ENCODE results near the gene SHH. TPM values are rescaled to one million over a fixed set of nuclear protein-coding genes. Genes with fewer than 3 reads are reported as not detected.

The SHH gene
- total and polyA plus RNA-seq, 9 donors = 0.33 to 0.48 TPM; not detected in 7

- intact Hi-C loops (cut with DNase I) = loop anchor here in 2 of 4 donors (10.0 kb wide), 2 partner anchors 968 to 1028 kb away; no protein-coding TSS in a partner anchor
- Histone ChIP-seq H3K27me3 (no peaks in the 10 kb centered on the region), H3K27ac (no peak overlapping the region), H3K4me1 (ENCODE audit: insufficient read depth) (no peaks in the 10 kb centered on the region), H3K9me3 (no peaks in the 10 kb centered on the region), H3K4me3 (no peak overlapping the region), H3K36me3 (no peaks in the 10 kb centered on the region)
- peak in 4 of 5 donors; percentile 42 to 71 (median 56) for DNase-seq
- TF ChIP-seq POLR2A (IDR thresholded peaks at IDR 0.05) (no peak), CTCF (IDR thresholded peaks at IDR 0.05) (peak; percentile 23 to 56 (median 40))
- 18 to 31% (median 27%) methylated on average over 45 to 60 of the region's 60 CpGs for WGBS, 3 donors
Observed at GRCh38 chr7:155796381-155797261, 15.6 kb downstream of the SHH start.

- WGBS, 3 donors = 69 to 80% (median 73%) methylated on average over 8 of the region's 8 CpGs
- no peak for DNase-seq
Observed at GRCh38 chr7:155795951-155796350, 16.3 kb downstream of the SHH start.

GRCh38 chr7:155795401-155795800 lies 16.9 kb downstream of the SHH start:
- H3K4me3 ChIP-seq = no peak overlapping the region
- intact Hi-C loops (cut with DNase I) = loop anchor here in 2 of 4 donors (10.0 kb wide), 2 partner anchors 969 to 1029 kb away; no protein-coding TSS in a partner anchor
- H3K36me3 ChIP-seq = no peaks in the 10 kb centered on the region
- 81 to 88% (median 87%) methylated on average over 7 of the region's 7 CpGs for WGBS, 3 donors
- H3K27ac ChIP-seq = no peak overlapping the region
- no peaks in the 10 kb centered on the region for H3K9me3 ChIP-seq
- H3K4me1 ChIP-seq (ENCODE audit: insufficient read depth) = no peaks in the 10 kb centered on the region
- no peak for DNase-seq
- H3K27me3 ChIP-seq = no peaks in the 10 kb centered on the region
- TF ChIP-seq POLR2A (IDR thresholded peaks at IDR 0.05) (no peak), CTCF (IDR thresholded peaks at IDR 0.05) (no peak), EP300 (IDR thresholded peaks at IDR 0.05) (no peak)

More at GRCh38 chr7:155795951-155796350, 16.3 kb downstream of the SHH start:
- no peak overlapping the region for H3K4me3 ChIP-seq
- H3K9me3 ChIP-seq = no peaks in the 10 kb centered on the region
- no peaks in the 10 kb centered on the region for H3K4me1 ChIP-seq (ENCODE audit: insufficient read depth)
- H3K27me3 ChIP-seq = no peaks in the 10 kb centered on the region
- H3K27ac ChIP-seq = no peak overlapping the region
- TF ChIP-seq CTCF (IDR thresholded peaks at IDR 0.05) = no peak
- TF ChIP-seq EP300 (IDR thresholded peaks at IDR 0.05) = no peak
- TF ChIP-seq POLR2A (IDR thresholded peaks at IDR 0.05) = no peak
- no peaks in the 10 kb centered on the region for H3K36me3 ChIP-seq
- intact Hi-C loops (cut with DNase I) = loop anchor here in 2 of 4 donors (10.0 kb wide), 2 partner anchors 969 to 1029 kb away; no protein-coding TSS in a partner anchor

GRCh38 chr7:155794196-155794595 lies 18.1 kb downstream of the SHH start:
- TF ChIP-seq EP300 (IDR thresholded peaks at IDR 0.05) (no peak), CTCF (IDR thresholded peaks at IDR 0.05) (no peak), POLR2A (IDR thresholded peaks at IDR 0.05) (no peak)
- no peaks in the 10 kb centered on the region for H3K4me1 ChIP-seq (ENCODE audit: insufficient read depth)
- DNase-seq = no peak
- H3K27me3 ChIP-seq = no peaks in the 10 kb centered on the region
- intact Hi-C loops (cut with DNase I) = loop anchor here in 2 of 4 donors (10.0 kb wide), 2 partner anchors 971 to 1031 kb away; no protein-coding TSS in a partner anchor
- H3K36me3 ChIP-seq = no peaks in the 10 kb centered on the region
- H3K27ac ChIP-seq = no peak overlapping the region
- WGBS, 3 donors = 76 to 82% (median 78%) methylated on average over 9 of the region's 9 CpGs
- H3K4me3 ChIP-seq = no peak overlapping the region
- H3K9me3 ChIP-seq = no peaks in the 10 kb centered on the region
